ENCODE measurements around the gene CYP39A1. TPM values are rescaled to one million over a fixed set of nuclear protein-coding genes. Genes with fewer than 3 reads are reported as not detected.

Gene CYP39A1
- total RNA-seq, 6 experiments from 2014 or later: not detected

- no peak for DNase-seq
- H3K4me3 Mint-ChIP-seq: no peak overlapping the region
- H3K4me1 Mint-ChIP-seq (ENCODE audit: low read depth): no peaks in the 10 kb centered on the region
- H3K27me3 Mint-ChIP-seq (ENCODE audit: insufficient read depth): peaks cover 1% of the 10 kb centered on the region; the same call in 1 of the 2 replicates
- no peak for TF ChIP-seq CTCF (IDR thresholded peaks at IDR 0.05)
- H3K27ac Mint-ChIP-seq: no peak overlapping the region
- peaks cover 16% of the 10 kb centered on the region; the same call in 1 of the 2 replicates for H3K9me3 Mint-ChIP-seq
- no peaks in the 10 kb centered on the region for H3K36me3 Mint-ChIP-seq (ENCODE audit: low read depth)
These were observed 96.6 kb downstream of the CYP39A1 start for GRCh38 chr6:46556053-46556452.

GRCh38 chr6:46555129-46555528 lies 97.5 kb downstream of the CYP39A1 start:
- H3K4me1 Mint-ChIP-seq (ENCODE audit: low read depth): no peaks in the 10 kb centered on the region
- no peak for DNase-seq
- H3K27me3 Mint-ChIP-seq (ENCODE audit: insufficient read depth): peaks cover 2% of the 10 kb centered on the region
- TF ChIP-seq CTCF (IDR thresholded peaks at IDR 0.05): no peak
- peaks cover 20% of the 10 kb centered on the region; the same call in 1 of the 2 replicates for H3K9me3 Mint-ChIP-seq
- no peaks in the 10 kb centered on the region for H3K36me3 Mint-ChIP-seq (ENCODE audit: low read depth)
- no peak overlapping the region for H3K27ac Mint-ChIP-seq
- no peak overlapping the region for H3K4me3 Mint-ChIP-seq

GRCh38 chr6:46549155-46549554 lies 103.5 kb downstream of the CYP39A1 start:
- Mint-ChIP-seq H3K27me3 (ENCODE audit: insufficient read depth) (peaks cover 1% of the 10 kb centered on the region; the same call in 1 of the 2 replicates), H3K4me1 (ENCODE audit: low read depth) (no peaks in the 10 kb centered on the region), H3K4me3 (no peak overlapping the region), H3K27ac (no peak overlapping the region), H3K9me3 (peaks cover 19% of the 10 kb centered on the region), H3K36me3 (ENCODE audit: low read depth) (peaks cover 3% of the 10 kb centered on the region)
- DNase-seq: no peak
- TF ChIP-seq CTCF (IDR thresholded peaks at IDR 0.05): no peak

GRCh38 chr6:46541556-46541955 lies 111.1 kb downstream of the CYP39A1 start:
- no peak overlapping the region for H3K27ac Mint-ChIP-seq
- H3K4me3 Mint-ChIP-seq: no peak overlapping the region
- H3K27me3 Mint-ChIP-seq (ENCODE audit: insufficient read depth): no peaks in the 10 kb centered on the region; the same call in 1 of the 2 replicates
- H3K36me3 Mint-ChIP-seq (ENCODE audit: low read depth): peaks cover 5% of the 10 kb centered on the region
- no peak for TF ChIP-seq CTCF (IDR thresholded peaks at IDR 0.05)
- H3K4me1 Mint-ChIP-seq (ENCODE audit: low read depth): no peaks in the 10 kb centered on the region
- H3K9me3 Mint-ChIP-seq: peaks cover 54% of the 10 kb centered on the region
- DNase-seq: no peak

DNA sequence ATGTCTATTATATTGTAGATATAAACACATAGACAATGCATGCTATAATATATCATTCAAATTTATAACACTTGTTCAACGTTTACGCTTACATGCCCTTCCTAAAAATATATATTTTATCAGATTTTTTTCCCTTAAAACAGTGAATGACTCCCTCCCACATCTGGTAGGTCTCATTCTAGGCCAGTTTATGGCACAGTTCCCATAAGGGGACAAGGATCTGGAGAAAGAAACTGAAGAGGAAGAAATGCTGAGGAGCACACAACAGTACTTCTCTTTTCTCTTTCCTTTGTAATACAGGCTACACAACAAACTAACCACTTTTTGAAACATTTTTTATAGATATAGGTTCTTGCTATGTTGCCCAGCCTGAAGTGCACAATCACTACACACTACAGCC lies 112.8 kb downstream of the CYP39A1 start:
- Mint-ChIP-seq H3K36me3 (ENCODE audit: low read depth) (peaks cover 5% of the 10 kb centered on the region; the same call in 1 of the 2 replicates), H3K27me3 (ENCODE audit: insufficient read depth) (no peaks in the 10 kb centered on the region; the same call in 1 of the 2 replicates)
- TF ChIP-seq CTCF (IDR thresholded peaks at IDR 0.05): no peak

More for the DNA sequence above, 112.8 kb downstream of the CYP39A1 start:
- H3K27ac Mint-ChIP-seq: no peak overlapping the region
- DNase-seq: no peak
- no peak overlapping the region for H3K4me3 Mint-ChIP-seq
- H3K4me1 Mint-ChIP-seq (ENCODE audit: low read depth): no peaks in the 10 kb centered on the region
- peaks cover 54% of the 10 kb centered on the region for H3K9me3 Mint-ChIP-seq

Measured in HFFc6 (cell line).